M059J (cell line): ENCODE data around the gene NT5C3A. TPM values are rescaled to one million over a fixed set of nuclear protein-coding genes. Genes with fewer than 3 reads are reported as not detected.
A peak's percentile ranks its signal among the peaks of the same experiment; 100 is the strongest.
"Not testable (repeated sequence)": the region's sequence is repeated elsewhere in the genome, so short reads cannot be mapped to it uniquely, and the experiment has no call there.

Source experiments
- DNase-seq: peaks from one replicate; pipeline ENCODE4 v3.0.0-alpha.2; 2012; ENCODE audit warnings: low read depth
- total RNA-seq: library from RNA; depleted of rRNA; stranded (reverse); fragments of >200 nt; shearing (Covaris generic); gene quantifications from 2 replicates; pipeline ENCODE4 v1.2.3, GENCODE V29; 2014; rRNA removed

NT5C3A gene
- total RNA-seq, 1 experiment from 2014 or later: 43.7 TPM

DNA sequence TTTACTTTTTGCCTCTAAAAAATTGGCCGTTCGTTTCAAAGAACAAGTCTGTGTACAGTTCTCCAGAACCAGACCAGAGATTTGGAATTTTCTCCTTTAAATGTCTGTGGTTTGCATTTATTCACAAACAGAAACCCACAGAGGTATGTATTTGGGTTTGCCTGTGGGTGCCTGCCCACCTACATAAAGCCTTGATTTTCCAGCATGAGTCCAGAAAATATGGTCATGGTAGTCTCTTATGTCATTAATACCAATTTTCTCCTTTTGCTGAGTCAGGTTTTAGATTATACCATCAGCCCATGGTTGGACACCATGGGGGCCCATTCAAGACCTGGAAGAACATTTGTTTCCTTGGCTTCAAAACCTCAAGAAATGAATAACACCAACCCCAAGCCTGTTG lies 82.7 kb downstream of the NT5C3A start:
- peak; percentile 7 for DNase-seq

DNA sequence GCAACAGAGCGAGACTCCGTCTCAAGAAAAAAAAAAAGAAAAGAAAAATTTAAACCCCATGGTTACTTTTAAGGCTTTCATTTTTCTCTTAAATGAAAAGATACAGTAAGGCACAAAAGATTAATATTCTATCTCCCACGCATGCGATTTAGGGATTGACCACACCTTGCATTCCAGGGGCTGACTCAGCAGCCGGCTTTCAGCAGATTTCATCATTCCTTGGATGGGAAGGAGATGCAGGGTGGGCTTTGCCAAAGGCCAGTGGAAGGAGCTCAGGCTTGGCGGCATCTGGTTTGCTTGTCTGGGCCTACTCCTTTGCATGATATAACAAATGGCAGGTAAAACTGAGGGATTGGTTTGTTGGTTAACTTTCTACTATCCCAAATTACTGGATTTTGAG lies 83.3 kb downstream of the NT5C3A start:
- DNase-seq: peak; percentile 65

DNA sequence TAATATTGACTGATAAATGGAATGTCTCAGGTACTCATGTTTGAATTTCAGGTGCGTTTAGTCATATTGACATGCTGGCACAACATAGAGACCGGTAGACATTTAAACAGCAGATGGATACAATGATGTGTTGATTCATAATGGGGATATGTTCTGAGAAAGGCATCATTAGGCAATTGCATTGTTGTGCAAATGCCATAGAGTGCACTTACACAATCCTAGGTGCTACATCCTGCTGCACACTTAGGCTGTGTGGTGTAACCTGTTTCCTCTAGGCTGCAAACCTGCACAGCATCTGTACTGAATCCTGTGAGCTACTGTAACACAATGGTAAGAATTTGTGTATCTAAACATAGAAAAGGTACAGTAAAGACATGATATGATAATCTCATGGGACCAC lies 85.4 kb downstream of the NT5C3A start:
- DNase-seq: not testable (repeated sequence)

DNA sequence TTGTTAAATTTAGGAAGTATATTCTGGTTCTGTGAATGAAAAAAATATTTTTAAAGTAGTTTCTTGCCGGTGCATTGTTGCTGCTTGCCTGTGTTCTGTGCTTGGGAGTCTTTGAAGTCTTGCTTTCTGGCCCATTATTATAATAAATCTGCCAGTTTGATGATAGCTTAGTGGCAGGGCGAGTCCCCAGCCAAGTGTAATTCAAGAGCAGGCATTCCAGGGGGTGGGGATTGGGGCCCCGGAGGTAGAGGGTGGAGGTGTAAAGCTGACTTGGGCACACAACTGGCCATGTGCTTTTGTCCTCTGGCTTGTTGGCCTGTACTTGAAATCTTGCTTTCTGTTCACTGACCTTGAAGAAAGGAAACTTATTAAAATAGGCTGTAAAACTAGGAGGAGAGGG lies 90.6 kb downstream of the NT5C3A start:
- not testable (repeated sequence) for DNase-seq

DNA sequence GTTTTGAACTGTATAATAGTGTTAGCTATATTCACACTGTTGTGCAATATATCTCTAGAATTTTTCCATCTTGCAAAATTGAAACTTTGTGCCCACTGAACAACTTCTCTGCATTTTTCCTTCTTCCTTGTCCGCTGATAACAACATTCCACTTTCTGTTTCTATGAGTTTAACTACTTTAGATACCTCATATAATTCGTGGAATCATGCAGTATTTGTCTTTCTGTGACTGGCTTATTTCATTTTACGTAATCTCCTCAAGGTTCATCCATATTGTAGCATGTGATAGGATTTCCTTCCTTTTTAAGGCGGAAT lies 95.4 kb downstream of the NT5C3A start:
- DNase-seq: not testable (repeated sequence)

DNA sequence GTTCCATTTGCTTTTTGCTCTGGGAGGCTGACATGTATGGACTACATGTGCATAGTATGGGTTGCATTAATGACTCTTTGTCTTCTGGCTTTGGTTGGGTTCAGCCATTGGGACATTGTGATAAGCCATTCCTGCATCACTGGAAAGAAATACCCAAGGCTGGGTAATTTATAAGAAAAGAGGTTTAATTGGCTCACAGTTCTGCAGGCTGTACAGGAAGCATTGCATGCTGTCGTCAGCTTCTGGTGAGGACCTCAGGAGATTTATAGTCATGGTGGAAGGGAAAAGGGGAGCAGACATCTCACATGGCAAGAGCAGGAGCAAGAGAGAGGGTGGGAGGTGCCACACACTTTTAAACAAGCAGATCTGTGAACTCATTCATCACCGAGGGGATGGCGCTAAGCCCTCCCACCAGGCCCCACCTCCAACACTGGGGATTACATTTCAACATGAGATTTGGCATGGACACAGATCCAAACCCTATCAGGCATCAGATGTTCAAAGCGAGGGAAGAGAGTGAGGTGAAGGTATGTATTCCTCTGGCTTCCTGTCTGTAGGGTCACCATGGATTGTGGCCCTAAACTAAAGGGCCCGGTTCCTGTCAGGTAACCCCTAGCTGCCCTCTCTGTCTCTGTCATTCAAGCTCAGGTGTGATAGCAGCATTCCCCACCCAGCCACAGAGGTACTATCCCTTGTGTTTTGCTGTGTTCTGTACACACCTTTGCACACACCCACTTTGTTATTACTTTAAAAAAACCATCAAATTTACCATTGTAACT lies 95.9 kb downstream of the NT5C3A start:
- not testable (repeated sequence) for DNase-seq

DNA sequence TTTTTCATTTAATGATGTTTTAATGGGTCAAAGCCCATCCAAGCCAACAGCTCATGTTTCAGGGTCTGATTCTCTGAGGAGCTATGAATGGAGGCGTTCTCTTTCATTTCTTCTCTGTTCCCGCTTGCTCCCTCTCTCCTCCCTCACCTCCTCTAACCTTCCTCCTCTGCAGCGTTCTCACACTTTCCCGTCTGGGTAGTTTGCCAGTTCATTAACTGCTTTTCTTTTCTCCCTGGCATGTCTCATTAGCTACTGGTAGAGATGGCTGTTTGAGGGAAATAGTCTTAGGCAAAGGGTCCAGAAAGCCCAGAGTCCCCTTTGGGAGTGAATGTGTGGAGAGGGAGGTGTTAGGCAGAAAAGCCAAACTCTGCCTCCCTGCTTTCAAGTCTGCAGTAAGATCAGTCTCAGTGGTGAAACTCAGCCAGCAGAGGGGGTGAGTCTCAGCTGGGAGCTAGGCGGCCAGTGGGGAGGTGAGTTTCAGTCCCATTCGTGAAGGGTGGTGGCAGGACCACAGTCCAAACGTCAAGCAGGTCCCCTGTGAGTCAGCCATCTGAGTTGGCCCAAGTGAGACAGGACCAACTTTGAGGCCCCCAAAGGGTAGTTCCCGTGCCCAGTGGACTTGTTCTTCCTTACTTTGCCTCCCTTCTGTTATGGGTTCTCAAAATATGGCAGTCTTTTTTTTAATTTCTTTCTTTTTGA lies 98.0 kb downstream of the NT5C3A start:
- DNase-seq: peak; percentile 5

Other genes starting within 250 kb of the NT5C3A start
- gene KBTBD2, start 171.0 kb downstream of the NT5C3A start, total RNA-seq: 32.6 and 46.6 TPM in 2 replicates
- 150 and 170 TPM in 2 replicates for gene FKBP9, start 105.3 kb downstream of the NT5C3A start, total RNA-seq
- gene RP9, start 46.6 kb upstream of the NT5C3A start, total RNA-seq: 13.4 and 15.4 TPM in 2 replicates
- gene BBS9, start 66.8 kb upstream of the NT5C3A start, total RNA-seq: 9.1 and 9.2 TPM in 2 replicates